Prostate gland (tissue), 2 donors: Measurements from ENCODE around the gene DENND1B.

Experiments used
- CTCF ChIP-seq, 4 experiments: fragments of 200-600 bp in 2 of 4; fragments of 450-650 bp in 2 of 4; sonication (generic) in 2 of 4; IDR thresholded peaks; 1 replicate in 3 of 4; 2 replicates in 1 of 4; pipeline ENCODE4 v1.5.1; 2016 to 2019; ENCODE audit warnings: antibody characterized with exemption in 4 of 4, mild to moderate bottlenecking in 2 of 4, moderate library complexity in 2 of 4
- POLR2A ChIP-seq: fragments of 450-650 bp; IDR thresholded peaks from one replicate; pipeline ENCODE4 v1.6.1; 2016; ENCODE audit warnings: antibody characterized with exemption, mild to moderate bottlenecking
- POLR2AphosphoS5 ChIP-seq: sonication (generic); formaldehyde crosslinking; IDR thresholded peaks from one replicate; pipeline ENCODE4 v1.6.1; 2017; ENCODE audit warnings: antibody characterized with exemption

GRCh38 chr1:197725976-197726375, 49.3 kb downstream of the DENND1B start:
- TF ChIP-seq POLR2AphosphoS5 (no peak), POLR2A (no peak), CTCF (IDR thresholded peaks at IDR 0.05) (no peak)
